22Rv1 (cell line): ENCODE results near the gene PRKX.
"Not testable (repeated sequence)": the region's sequence is repeated elsewhere in the genome, so short reads cannot be mapped to it uniquely, and the experiment has no call there.

Experiments
- H3K27ac ChIP-seq: fragments of 450-650 bp; 2 replicates; pipeline ENCODE4 v1.5.1; 2017
- ZFX ChIP-seq: fragments of 450-650 bp; IDR thresholded peaks from 2 replicates; pipeline ENCODE4 v1.6.1; 2017; ENCODE audit warnings: antibody characterized with exemption, borderline replicate concordance
- TF ChIP-seq, protein P1 (sequence below): fragments of 450-650 bp; IDR thresholded peaks from 2 replicates; pipeline ENCODE4 v1.5.1; 2017; ENCODE audit warnings: mild to moderate bottlenecking

The PRKX gene

GRCh38 chrX:3712870-3713224, 602 bp downstream of the PRKX start:
- no peak for TF ChIP-seq ZFX
- TF ChIP-seq, protein P1, sequence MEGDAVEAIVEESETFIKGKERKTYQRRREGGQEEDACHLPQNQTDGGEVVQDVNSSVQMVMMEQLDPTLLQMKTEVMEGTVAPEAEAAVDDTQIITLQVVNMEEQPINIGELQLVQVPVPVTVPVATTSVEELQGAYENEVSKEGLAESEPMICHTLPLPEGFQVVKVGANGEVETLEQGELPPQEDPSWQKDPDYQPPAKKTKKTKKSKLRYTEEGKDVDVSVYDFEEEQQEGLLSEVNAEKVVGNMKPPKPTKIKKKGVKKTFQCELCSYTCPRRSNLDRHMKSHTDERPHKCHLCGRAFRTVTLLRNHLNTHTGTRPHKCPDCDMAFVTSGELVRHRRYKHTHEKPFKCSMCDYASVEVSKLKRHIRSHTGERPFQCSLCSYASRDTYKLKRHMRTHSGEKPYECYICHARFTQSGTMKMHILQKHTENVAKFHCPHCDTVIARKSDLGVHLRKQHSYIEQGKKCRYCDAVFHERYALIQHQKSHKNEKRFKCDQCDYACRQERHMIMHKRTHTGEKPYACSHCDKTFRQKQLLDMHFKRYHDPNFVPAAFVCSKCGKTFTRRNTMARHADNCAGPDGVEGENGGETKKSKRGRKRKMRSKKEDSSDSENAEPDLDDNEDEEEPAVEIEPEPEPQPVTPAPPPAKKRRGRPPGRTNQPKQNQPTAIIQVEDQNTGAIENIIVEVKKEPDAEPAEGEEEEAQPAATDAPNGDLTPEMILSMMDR, result no peak
- H3K27ac ChIP-seq, result no peak overlapping the region

GRCh38 chrX:3712051-3712869, 1.2 kb downstream of the PRKX start:
- no peak overlapping the region for H3K27ac ChIP-seq
- TF ChIP-seq, protein P1, result no peak
- no peak for TF ChIP-seq ZFX

GRCh38 chrX:3711331-3711917, 2.0 kb downstream of the PRKX start:
- TF ChIP-seq, protein P1, result no peak
- no peak for TF ChIP-seq ZFX
- H3K27ac ChIP-seq, result no peak overlapping the region

- not testable (repeated sequence) for H3K27ac ChIP-seq
Observed at GRCh38 chrX:3707673-3708274, 5.7 kb downstream of the PRKX start.

GRCh38 chrX:3706481-3706880, 7.0 kb downstream of the PRKX start:
- TF ChIP-seq, protein P1, result no peak
- no peak overlapping the region for H3K27ac ChIP-seq

GRCh38 chrX:3703251-3703650, 10.2 kb downstream of the PRKX start:
- not testable (repeated sequence) for H3K27ac ChIP-seq

DNA sequence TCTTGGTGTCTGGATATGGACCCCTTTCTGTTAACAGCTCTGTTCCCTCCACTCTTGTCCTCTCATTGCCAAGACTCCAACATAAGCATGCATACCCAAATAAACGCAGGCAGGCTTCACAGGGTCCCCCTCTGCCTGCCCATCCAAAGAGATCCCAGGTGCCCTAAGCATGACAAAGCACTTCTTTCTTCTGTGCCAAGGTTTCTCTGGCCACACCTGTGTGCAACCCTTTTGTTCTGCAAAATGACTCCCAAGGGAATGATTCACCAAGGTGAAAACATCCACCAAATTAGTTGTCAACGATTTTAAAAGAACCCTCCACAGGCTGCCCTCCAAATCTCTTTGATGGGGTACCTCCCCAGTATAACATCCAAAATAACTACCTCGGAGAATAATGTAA, 11.4 kb downstream of the PRKX start:
- H3K27ac ChIP-seq, result not testable (repeated sequence)

DNA sequence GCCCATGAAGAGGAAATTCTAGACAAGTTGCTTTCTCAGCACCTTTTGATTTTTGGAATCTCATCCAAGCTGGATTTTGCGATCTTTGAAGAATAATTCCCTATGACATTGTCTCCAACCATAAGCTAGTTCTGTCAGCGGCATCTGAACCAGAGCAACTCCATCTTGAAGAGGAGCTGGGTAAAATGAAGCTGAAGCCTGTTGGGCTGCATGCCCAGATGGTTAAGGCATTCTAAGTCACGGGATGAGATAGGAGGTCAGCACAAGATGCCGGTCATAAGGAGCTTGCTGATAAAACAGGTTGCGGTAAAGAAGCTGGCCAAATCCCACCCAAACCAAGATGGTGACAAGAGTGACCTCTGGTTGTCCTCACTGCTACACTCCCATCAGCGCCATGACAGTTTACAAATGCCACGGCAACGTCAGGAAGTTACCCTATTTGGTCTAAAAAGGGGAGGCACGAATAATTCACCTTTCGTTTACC, 12.0 kb downstream of the PRKX start:
- H3K27ac ChIP-seq, result not testable (repeated sequence)

GRCh38 chrX:3699821-3700381, 13.5 kb downstream of the PRKX start:
- H3K27ac ChIP-seq, result no peak overlapping the region
- no peak for TF ChIP-seq ZFX
- TF ChIP-seq, protein P1, result no peak
